Measurements from ENCODE around the gene STK32B. TPM values are rescaled to one million over a fixed set of nuclear protein-coding genes. Genes with fewer than 3 reads are reported as not detected.

STK32B gene
- total RNA-seq, 1 donor from 2014 or later, result not detected

DNA sequence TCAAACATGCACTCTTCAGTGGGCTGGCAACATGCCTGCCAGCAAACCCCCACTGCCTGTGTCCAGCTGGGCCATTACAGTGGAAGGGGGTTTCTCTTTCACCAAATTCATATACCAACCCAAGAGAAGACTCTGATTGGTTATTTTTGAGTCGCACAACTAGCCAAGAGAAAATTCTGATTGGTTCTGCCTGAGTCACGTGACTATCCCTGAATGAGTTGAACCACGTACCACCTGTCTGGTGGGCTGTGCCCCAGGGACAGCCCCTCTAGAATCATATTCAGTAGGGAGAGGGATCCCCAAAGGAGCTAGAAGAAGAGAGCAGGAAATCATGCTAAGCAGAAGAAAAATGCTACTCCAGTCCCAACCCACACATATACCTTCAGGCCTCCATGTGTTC, 313.1 kb downstream of the STK32B start:
- CTCF ChIA-PET, result no interaction called here
- Mint-ChIP-seq H3K9me3 (no peaks in the 10 kb centered on the region), H3K4me3 (no peak overlapping the region), H3K27me3 (no peaks in the 10 kb centered on the region), H3K36me3 (ENCODE audit: low read depth) (no peaks in the 10 kb centered on the region), H3K27ac (no peak overlapping the region), H3K4me1 (no peaks in the 10 kb centered on the region)
- TF ChIP-seq, protein P1, sequence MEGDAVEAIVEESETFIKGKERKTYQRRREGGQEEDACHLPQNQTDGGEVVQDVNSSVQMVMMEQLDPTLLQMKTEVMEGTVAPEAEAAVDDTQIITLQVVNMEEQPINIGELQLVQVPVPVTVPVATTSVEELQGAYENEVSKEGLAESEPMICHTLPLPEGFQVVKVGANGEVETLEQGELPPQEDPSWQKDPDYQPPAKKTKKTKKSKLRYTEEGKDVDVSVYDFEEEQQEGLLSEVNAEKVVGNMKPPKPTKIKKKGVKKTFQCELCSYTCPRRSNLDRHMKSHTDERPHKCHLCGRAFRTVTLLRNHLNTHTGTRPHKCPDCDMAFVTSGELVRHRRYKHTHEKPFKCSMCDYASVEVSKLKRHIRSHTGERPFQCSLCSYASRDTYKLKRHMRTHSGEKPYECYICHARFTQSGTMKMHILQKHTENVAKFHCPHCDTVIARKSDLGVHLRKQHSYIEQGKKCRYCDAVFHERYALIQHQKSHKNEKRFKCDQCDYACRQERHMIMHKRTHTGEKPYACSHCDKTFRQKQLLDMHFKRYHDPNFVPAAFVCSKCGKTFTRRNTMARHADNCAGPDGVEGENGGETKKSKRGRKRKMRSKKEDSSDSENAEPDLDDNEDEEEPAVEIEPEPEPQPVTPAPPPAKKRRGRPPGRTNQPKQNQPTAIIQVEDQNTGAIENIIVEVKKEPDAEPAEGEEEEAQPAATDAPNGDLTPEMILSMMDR (IDR thresholded peaks at IDR 0.05), result no peak
- intact Hi-C loops (cut with micrococcal nuclease), result no loop called here
- no peak for ATAC-seq (ENCODE audit: low read depth)
- POLR2A ChIA-PET, result no interaction called here
- DNase-seq, result no peak

DNA sequence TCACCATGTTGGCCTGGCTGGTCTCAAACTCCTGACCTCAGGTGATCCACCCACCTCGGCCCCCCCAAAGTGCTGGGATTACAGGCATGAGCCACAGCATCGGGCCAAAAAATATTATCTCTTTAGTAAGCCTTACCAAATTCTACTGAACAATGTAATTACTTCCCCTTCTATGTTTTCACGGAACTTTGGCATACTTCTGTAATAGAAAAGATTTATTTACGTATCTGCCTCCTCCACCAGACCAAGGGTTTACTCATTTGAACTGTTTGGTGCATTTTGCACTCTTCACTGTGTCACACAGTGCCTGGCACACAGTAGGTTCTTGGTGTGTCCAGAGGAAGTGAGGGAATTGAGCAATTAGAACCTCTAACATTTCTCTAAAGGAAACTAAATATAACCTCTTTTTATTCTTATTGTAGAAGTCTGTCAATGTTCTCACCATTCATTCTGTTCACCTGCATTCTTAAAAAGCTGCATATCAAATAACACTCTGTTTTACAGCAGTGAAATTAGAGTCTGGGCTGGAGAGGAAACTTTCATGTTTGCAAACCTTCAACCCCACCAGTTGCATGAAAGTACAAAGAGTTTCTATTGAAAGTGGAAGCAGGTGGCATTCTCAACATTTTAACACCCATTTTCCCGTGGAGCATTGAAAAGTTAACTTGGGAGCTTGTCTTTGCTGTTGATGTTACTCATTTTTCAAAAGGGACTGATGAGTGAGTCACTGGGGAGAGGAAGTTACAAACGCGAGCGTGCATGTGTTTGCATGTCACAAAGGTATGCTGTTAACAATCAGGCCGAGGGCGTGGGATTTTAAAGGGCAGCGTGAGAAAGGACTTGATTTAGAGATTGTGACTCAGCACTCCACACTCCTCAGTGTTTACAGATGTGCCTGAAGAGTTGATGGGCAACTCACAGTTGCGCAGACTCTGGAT, 314.1 kb downstream of the STK32B start:
- H3K4me1 Mint-ChIP-seq, result no peaks in the 10 kb centered on the region
- ATAC-seq (ENCODE audit: low read depth) (no peak), DNase-seq (no peak)
- POLR2A ChIA-PET, result no interaction called here
- TF ChIP-seq, protein P1 (IDR thresholded peaks at IDR 0.05), result no peak
- no peaks in the 10 kb centered on the region for H3K27me3 Mint-ChIP-seq
- no peak overlapping the region for H3K4me3 Mint-ChIP-seq
- H3K27ac Mint-ChIP-seq, result no peak overlapping the region
- no peaks in the 10 kb centered on the region for H3K36me3 Mint-ChIP-seq (ENCODE audit: low read depth)
- intact Hi-C loops (cut with micrococcal nuclease), result no loop called here
- H3K9me3 Mint-ChIP-seq, result no peaks in the 10 kb centered on the region
- CTCF ChIA-PET, result no interaction called here

DNA sequence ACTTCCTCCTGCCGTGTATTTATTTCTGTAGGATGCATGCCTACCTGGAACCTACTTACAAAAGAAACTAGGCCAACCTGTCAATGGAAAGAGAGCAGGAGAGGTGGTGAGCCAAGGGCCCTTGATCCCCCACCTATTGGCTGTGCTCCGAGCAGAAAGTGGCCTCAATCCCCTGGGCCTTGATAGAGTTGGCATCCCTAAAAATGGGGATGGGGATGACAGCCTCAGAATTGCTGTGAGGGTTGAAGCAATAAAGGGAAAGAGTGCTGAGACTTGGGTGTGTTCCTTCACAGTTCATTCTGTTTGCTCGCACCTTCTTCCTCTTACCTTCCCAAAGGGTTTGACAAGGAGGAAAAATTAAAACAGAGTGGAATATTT, 314.7 kb downstream of the STK32B start:
- no peak overlapping the region for H3K4me3 Mint-ChIP-seq
- no peaks in the 10 kb centered on the region for H3K9me3 Mint-ChIP-seq
- no peak for DNase-seq
- H3K27me3 Mint-ChIP-seq, result no peaks in the 10 kb centered on the region
- no peaks in the 10 kb centered on the region for H3K4me1 Mint-ChIP-seq
- no peak overlapping the region for H3K27ac Mint-ChIP-seq
- TF ChIP-seq, protein P1 (IDR thresholded peaks at IDR 0.05), result no peak
- ChIA-PET POLR2A (no interaction called here), CTCF (no interaction called here)
- H3K36me3 Mint-ChIP-seq (ENCODE audit: low read depth), result no peaks in the 10 kb centered on the region
- ATAC-seq (ENCODE audit: low read depth), result no peak
- intact Hi-C loops (cut with micrococcal nuclease), result no loop called here

DNA sequence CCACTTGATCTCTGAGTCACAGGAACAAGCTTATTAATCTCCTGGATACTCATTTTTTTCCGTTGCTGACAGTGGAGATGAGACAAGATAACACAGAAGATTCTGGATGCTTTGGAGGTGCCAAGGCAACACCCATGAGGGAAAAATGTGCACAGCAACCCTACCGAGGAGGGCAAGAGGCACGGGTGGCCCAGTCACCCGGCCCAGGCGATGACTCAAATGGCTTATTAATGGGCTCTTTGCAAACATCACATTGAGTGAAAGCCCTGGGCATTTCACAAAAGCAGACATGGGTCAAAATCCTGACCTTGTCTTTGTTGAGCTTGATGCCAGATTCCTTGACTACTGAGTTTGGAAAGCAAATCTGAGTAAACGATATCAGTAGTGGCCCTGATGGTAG, 315.1 kb downstream of the STK32B start:
- Mint-ChIP-seq H3K36me3 (ENCODE audit: low read depth) (no peaks in the 10 kb centered on the region), H3K27me3 (no peaks in the 10 kb centered on the region), H3K4me3 (no peak overlapping the region), H3K4me1 (no peaks in the 10 kb centered on the region), H3K27ac (no peak overlapping the region), H3K9me3 (no peaks in the 10 kb centered on the region)
- TF ChIP-seq, protein P1 (IDR thresholded peaks at IDR 0.05), result no peak
- intact Hi-C loops (cut with micrococcal nuclease), result no loop called here
- DNase-seq (no peak), ATAC-seq (ENCODE audit: low read depth) (no peak)
- POLR2A ChIA-PET, result no interaction called here
- CTCF ChIA-PET, result no interaction called here

DNA sequence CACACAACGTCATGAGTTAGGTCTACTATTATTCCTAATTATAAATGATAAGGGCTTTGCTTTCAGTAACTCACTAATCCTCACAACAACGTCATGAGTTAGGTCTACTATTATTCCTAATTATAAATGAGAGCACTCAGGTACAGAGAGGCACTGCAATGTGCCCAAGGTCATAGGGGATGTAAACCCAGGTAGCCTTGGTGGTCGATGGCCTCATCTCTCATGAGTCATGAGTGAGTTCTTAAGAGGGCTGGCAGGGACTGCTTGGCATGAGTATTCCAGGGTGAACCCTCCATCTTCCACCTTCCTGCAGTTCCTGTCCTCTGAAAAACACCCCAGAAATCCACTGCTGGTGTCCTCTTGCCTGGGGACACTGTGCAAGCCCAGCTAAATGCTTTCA, 317.1 kb downstream of the STK32B start:
- TF ChIP-seq, protein P1 (IDR thresholded peaks at IDR 0.05), result no peak
- Mint-ChIP-seq H3K4me1 (no peaks in the 10 kb centered on the region), H3K27ac (no peak overlapping the region), H3K9me3 (no peaks in the 10 kb centered on the region), H3K4me3 (no peak overlapping the region), H3K36me3 (ENCODE audit: low read depth) (no peaks in the 10 kb centered on the region), H3K27me3 (no peaks in the 10 kb centered on the region)
- intact Hi-C loops (cut with micrococcal nuclease), result no loop called here
- no peak for ATAC-seq (ENCODE audit: low read depth)
- ChIA-PET POLR2A (no interaction called here), CTCF (no interaction called here)
- no peak for DNase-seq

All from activated B cell treated with CpG ODN at 0.5 μM for 24 hours (primary cell).